BJ (cell line): ENCODE data around the gene NPAS3. TPM values are rescaled to one million over a fixed set of nuclear protein-coding genes. Genes with fewer than 3 reads are reported as not detected.

Source experiments
- CTCF ChIA-PET: fragments of 350-600 bp; formaldehyde crosslinking; extraction: SDS; loops from one replicate; lab custom pipeline; 2021; ENCODE audit warnings: antibody characterized with exemption, inconsistent platforms; lab: Yijun Ruan, JAX
- POLR2A ChIA-PET: fragments of 300-600 bp; sonication (Branson Sonifier 250); formaldehyde crosslinking; extraction: SDS; loops from one replicate; lab custom pipeline; 2021; ENCODE audit warnings: antibody characterized with exemption; lab: Charles Lee
- DNase-seq: peaks from one replicate; pipeline ENCODE4 v3.0.0-alpha.2; 2011; ENCODE audit warnings: low read depth
- H3K27me3 ChIP-seq: 2 replicates; pipeline ENCODE4 v1.6.0; 2011; ENCODE audit warnings: low read length; ENCODE audit not compliant: control insufficient read depth, insufficient read depth
- H3K36me3 ChIP-seq: 2 replicates; pipeline ENCODE4 v1.5.1; 2011; ENCODE audit warnings: low read length; ENCODE audit not compliant: control insufficient read depth, insufficient read depth
- H3K4me3 ChIP-seq: 2 replicates; pipeline ENCODE4 v1.5.1; 2011; ENCODE audit warnings: low read depth, mild to moderate bottlenecking, control low read depth, low read length
- CTCF ChIP-seq: IDR thresholded peaks from 2 replicates; pipeline ENCODE4 v1.5.1; 2011; ENCODE audit warnings: low read depth, mild to moderate bottlenecking, control low read depth, inconsistent platforms, low read length, moderate library complexity; ENCODE audit not compliant: insufficient read depth
- polyA plus RNA-seq: library from polyadenylated mRNA; depleted of rRNA; stranded (reverse); fragments of >200 nt; gene quantifications from 2 replicates; pipeline ENCODE4 v1.2.3, GENCODE V29; 2011

Gene NPAS3
- polyA plus RNA-seq, 1 experiment = 0.09 TPM

- Histone ChIP-seq H3K4me3 (no peak overlapping the region), H3K27me3 (no peaks in the 10 kb centered on the region), H3K36me3 (no peaks in the 10 kb centered on the region)
- CTCF ChIA-PET = interaction anchor here (0.9 kb wide), 1 partner anchor 245 kb away, joined by 4 read pairs; no protein-coding TSS in a partner anchor
- DNase-seq = no peak
- POLR2A ChIA-PET = no interaction called here
- TF ChIP-seq CTCF = no peak
Measured at GRCh38 chr14:32977913-32978312, 39.2 kb downstream of the NPAS3 start.

- CTCF ChIA-PET = no interaction called here
- DNase-seq = no peak
- no peak for TF ChIP-seq CTCF
Measured at GRCh38 chr14:32978691-32979255, 40.1 kb downstream of the NPAS3 start.

GRCh38 chr14:32980178-32980901 is 41.7 kb downstream of the NPAS3 start:
- POLR2A ChIA-PET = no interaction called here

More at GRCh38 chr14:32978691-32979255, 40.1 kb downstream of the NPAS3 start:
- H3K36me3 ChIP-seq = no peaks in the 10 kb centered on the region
- H3K27me3 ChIP-seq = no peaks in the 10 kb centered on the region
- no peak overlapping the region for H3K4me3 ChIP-seq
- POLR2A ChIA-PET = no interaction called here

GRCh38 chr14:32980902-32981501 is 42.3 kb downstream of the NPAS3 start:
- Histone ChIP-seq H3K4me3 (no peak overlapping the region), H3K27me3 (no peaks in the 10 kb centered on the region), H3K36me3 (no peaks in the 10 kb centered on the region)
- POLR2A ChIA-PET = no interaction called here
- no peak for DNase-seq
- CTCF ChIA-PET = interaction anchor here (1.1 kb wide), 1 partner anchor 198 kb away, joined by 3 read pairs; no protein-coding TSS in a partner anchor
- no peak for TF ChIP-seq CTCF

More at GRCh38 chr14:32980178-32980901, 41.7 kb downstream of the NPAS3 start:
- CTCF ChIA-PET = interaction anchor here (1.1 kb wide), 1 partner anchor 197 kb away, joined by 3 read pairs; no protein-coding TSS in a partner anchor
- H3K4me3 ChIP-seq = no peak overlapping the region
- no peak for DNase-seq
- TF ChIP-seq CTCF = no peak
- H3K36me3 ChIP-seq = no peaks in the 10 kb centered on the region
- H3K27me3 ChIP-seq = no peaks in the 10 kb centered on the region
